HL-60 (cell line): Measurements from ENCODE around the gene CYP2C19.

Source experiments
- CTCF ChIP-seq: IDR thresholded peaks from one replicate; pipeline ENCODE4 v1.5.1; 2011; ENCODE audit warnings: low read length, control low read depth, inconsistent platforms; ENCODE audit not compliant: insufficient read depth
- POLR2AphosphoS5 ChIP-seq: IDR thresholded peaks from 2 replicates; pipeline ENCODE4 v1.6.1; 2012; ENCODE audit warnings: low read depth
- REST ChIP-seq: IDR thresholded peaks from 2 replicates; pipeline ENCODE4 v1.6.1; 2012; ENCODE audit warnings: low read depth; ENCODE audit not compliant: insufficient replicate concordance
- SPI1 ChIP-seq: IDR thresholded peaks from 2 replicates; pipeline ENCODE4 v1.6.1; 2012; ENCODE audit warnings: low read depth, mild to moderate bottlenecking, borderline replicate concordance

- TF ChIP-seq CTCF, result no peak
- no peak for TF ChIP-seq REST
- TF ChIP-seq POLR2AphosphoS5, result no peak
- TF ChIP-seq SPI1, result no peak
Measured at GRCh38 chr10:94859086-94859485, 96.6 kb downstream of the CYP2C19 start.
